HL-60/S4 treated with phorbol 12-myristate 13-acetate at 8.2 ng/mL for 4 days and 3 days (cell line): Measurements from ENCODE around the gene CSH2.
"Not testable (repeated sequence)": the region's sequence is repeated elsewhere in the genome, so short reads cannot be mapped to it uniquely, and the experiment has no call there.

Experiments
- in situ Hi-C: fragments of 300-500 bp; cut with MboI; formaldehyde crosslinking; loops from 2 replicates; pipeline ENCODE4 v1.15.0; 2022; ENCODE audit warnings: low sequenced_read_pairs

CSH2 gene

DNA sequence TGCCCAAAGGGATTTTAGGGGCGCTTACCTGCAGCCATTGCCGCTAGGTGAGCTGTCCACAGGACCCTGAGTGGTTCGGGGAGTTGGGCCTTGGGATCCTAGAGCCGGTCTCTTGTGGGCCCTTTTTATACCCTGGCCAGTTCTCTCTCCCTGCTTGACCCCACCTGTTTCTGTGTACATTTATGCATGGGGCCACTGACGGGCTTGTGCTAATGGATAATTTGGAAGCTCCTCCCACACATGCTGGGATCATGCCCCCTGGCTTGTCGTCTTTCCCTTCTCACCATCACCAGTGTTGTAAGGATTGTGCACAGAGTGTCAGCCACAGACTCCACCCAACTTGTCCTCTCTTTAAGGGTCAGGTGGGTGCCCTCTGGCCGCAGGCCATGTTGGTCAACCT is at the start of gene CSH2:
Gene CSH2 (minus strand): TSS at position 101 of the 400 bp plus-strand sequence. CDS start 63 bp downstream, at position 38.
- in situ Hi-C loops: not testable (repeated sequence)

DNA sequence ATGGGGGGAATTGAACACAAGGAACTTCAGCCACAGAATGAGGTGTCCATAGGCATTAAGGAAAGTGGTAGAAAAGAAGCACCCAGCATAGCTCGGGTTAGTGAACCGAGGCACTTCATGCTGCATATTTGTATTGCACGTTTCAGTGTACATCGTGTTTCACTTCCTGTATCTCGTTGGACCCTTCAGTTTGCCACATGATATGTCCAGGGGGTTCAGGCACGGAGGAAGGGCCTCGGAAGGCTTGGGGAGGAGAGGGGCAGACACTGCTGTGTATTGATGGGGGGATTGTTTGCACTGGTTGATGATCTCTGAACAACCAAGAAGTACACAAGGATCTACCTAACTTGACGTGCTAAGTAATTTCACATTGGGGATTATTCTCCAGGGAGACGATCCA is 48.9 kb upstream of the CSH2 start:
- in situ Hi-C loops: loop anchor here (10.0 to 25.0 kb wide), 2 partner anchors 212 to 365 kb away; partner anchors contain the start of gene ERN1

DNA sequence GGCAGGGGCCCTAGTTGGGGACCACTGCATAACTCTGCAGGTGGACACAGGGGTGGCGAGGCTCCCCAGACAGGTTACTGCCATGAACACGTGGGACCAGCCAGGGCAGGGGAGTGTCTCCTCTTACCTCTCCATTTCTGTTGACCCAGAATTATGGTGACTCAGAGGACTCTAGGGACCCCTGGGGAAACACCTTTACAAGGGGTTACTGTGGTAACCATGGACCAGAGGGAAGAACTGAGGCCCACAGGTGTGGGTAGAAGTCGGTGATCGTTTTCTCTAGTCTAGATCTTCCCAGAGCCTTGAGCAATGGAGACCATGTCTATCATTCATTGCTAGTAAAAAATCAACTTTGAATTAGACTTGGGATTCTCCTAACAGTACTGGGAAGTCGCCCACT is 47.3 kb upstream of the CSH2 start:
- in situ Hi-C loops: loop anchor here (10.0 to 25.0 kb wide), 2 partner anchors 214 to 367 kb away; partner anchors contain the start of gene ERN1

DNA sequence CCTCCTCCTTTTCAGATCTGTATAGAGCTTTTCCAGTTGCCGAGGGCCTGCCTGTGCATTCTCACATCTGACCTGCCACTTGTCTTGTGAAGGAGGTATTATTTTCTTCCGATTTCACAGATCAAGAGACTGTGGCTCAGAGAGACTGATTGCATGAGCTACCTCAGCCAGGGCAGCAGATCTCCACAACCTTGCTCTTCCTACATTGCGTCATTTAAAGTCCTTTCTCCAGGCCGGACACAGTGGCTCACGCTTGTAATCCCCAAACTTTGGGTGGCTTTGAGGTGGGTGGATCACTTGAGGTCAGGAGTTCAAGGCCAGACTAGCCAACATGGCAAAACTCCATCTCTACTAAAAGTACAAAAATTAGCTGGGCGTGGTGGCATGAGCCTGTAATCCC is 46.6 kb upstream of the CSH2 start:
- in situ Hi-C loops: loop anchor here (10.0 to 25.0 kb wide), 2 partner anchors 215 to 367 kb away; partner anchors contain the start of gene ERN1

DNA sequence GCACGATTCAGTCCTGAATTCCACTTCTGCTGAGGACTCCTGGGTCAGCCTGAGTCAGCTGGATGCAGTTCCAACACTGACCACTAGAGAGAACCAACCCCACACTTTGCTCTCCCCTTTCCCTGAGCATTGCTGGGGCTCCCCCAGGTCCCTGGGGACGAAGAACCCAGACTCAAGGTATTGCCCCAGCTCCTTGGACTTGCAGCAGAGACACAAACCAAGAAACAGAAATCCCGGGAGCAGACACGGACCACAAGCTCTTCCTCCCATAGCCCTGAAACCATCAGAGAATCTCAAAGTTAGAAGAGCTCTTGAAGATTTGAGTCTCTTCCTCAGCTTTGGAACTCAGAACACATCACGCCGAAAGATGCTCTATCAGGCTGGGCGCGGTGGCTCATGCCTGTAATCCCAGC is 45.8 kb upstream of the CSH2 start:
- in situ Hi-C loops: loop anchor here (25.0 kb wide), 1 partner anchor 368 kb away; no protein-coding TSS in a partner anchor

DNA sequence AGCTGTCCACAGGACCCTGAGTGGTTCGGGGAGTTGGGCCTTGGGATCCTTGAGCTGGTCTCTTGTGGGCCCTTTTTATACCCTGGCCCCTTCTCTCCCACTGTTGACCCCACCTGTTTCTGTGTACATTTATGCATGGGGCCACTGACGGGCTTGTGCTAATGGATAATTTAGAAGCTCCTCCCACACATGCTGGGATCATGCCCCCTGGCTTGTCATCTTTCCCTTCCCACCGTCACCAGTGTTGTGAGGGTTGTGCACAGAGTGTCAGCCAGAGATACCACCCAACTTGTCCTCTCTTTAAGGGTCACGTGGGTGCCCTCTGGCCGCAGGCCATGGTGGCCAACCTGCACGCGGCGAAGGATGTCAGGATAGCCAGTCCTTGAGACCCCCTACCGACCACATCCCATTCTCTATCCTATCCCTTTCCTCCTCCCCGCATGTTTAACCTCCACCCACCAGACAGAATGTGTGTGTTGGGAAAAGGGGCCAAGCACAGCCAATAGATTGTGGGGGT is 45.4 kb upstream of the CSH2 start, which contains the start of gene GH1:
Gene GH1 (minus strand): TSS at position 51 of the 517 bp plus-strand sequence. CDS start 63 bp downstream, outside the sequence.
- in situ Hi-C loops: loop anchor here (25.0 kb wide), 1 partner anchor 368 kb away; no protein-coding TSS in a partner anchor

DNA sequence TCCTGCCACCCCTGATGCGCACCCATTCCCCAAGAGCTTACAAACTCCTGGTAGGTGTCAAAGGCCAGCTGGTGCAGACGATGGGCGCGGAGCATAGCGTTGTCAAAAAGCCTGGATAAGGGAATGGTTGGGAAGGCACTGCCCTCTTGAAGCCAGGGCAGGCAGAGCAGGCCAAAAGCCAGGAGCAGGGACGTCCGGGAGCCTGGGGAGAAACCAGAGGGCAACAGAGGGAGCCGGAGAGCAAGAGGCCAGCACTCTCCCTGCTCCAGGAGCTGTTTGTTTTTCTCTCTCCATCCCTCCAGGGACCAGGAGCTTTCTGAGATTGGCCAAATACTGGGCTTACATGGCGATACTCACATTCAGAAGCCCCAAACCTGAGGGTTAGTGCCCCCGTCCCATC is 44.8 kb upstream of the CSH2 start:
- in situ Hi-C loops: loop anchor here (25.0 kb wide), 1 partner anchor 369 kb away; no protein-coding TSS in a partner anchor

DNA sequence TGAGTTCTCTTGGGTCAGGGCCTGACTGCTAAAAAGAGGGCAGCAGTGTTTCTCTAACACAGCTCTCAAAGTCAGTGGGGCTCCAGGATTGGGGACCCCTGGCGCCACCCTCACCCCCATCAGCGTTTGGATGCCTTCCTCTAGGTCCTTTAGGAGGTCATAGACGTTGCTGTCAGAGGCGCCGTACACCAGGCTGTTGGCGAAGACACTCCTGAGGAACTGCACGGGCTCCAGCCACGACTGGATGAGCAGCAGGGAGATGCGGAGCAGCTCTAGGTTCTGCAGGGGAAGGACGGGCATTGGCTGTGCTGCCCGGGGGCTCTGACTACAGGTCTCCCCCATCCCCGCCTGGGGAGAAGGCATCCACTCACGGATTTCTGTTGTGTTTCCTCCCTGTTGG is 44.2 kb upstream of the CSH2 start:
- in situ Hi-C loops: loop anchor here (25.0 kb wide), 1 partner anchor 370 kb away; no protein-coding TSS in a partner anchor

DNA sequence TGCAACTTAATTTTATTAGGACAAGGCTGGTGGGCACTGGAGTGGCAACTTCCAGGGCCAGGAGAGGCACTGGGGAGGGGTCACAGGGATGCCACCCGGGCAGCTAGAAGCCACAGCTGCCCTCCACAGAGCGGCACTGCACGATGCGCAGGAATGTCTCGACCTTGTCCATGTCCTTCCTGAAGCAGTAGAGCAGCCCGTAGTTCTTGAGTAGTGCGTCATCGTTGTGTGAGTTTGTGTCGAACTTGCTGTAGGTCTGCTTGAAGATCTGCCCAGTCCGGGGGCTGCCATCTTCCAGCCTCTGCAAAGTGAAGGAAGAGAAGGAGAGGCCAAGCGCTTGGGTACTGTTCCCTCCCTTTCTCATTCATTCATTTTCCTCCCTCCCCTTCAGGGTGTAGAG is 43.7 kb upstream of the CSH2 start:
- in situ Hi-C loops: loop anchor here (25.0 kb wide), 1 partner anchor 370 kb away; no protein-coding TSS in a partner anchor

DNA sequence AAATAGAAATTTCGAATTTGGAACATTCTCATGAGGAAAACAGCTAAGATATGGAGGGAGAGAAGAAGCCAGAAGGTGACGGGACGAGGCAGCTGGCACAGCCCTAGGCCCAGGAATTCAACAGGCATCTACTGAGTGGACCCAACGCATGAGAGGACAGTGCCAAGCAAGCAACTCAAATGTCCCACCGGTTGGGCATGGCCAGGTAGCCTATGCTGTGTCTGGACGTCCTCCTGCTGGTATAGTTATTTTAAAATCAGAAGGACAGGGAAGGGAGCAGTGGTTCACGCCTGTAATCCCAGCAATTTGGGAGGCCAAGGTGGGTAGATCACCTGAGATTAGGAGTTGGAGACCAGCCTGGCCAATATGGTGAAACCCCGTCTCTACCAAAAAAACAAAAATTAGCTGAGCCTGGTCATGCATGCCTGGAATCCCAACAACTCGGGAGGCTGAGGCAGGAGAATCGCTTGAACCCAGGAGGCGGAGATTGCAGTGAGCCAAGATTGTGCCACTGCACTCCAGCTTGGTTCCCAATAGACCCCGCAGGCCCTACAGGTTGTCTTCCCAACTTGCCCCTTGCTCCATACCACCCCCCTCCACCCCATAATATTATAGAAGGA is 43.2 kb upstream of the CSH2 start:
- in situ Hi-C loops: loop anchor here (25.0 kb wide), 1 partner anchor 371 kb away; no protein-coding TSS in a partner anchor

DNA sequence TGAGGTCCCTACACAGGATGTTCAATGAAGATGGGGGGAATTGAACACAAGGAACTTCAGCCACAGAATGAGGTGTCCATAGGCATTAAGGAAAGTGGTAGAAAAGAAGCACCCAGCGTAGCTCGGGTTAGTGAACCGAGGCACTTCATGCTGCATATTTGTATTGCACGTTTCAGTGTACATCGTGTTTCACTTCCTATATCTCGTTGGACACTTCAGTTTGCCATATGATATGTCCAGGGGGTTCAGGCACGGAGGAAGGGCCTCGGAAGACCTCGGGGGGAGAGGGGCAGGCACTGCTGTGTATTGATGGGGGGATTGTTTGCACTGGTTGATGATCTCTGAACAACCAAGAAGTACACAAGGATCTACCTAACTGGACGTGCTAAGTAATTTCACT is 42.3 kb upstream of the CSH2 start:
- in situ Hi-C loops: loop anchor here (25.0 kb wide), 1 partner anchor 372 kb away; no protein-coding TSS in a partner anchor

DNA sequence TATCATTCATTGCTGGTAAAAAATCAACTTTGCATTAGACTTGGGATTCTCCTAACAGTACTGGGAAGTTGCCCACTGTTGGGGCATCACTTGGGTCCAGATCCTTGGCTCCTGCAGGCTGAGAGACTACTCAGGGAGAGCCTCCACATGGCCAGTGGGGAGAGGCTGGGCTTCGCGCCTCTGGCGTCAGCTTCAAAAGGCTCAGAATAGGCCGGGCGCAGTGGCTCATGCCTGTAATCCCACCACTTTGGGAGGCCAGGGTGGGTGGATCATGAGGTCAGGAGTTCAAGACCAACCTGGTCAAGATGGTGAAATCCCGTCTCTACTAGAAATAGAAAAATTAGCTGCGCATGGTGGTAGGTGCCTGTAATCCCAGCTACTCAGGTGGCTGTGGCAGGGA is 41.0 kb upstream of the CSH2 start:
- in situ Hi-C loops: loop anchor here (25.0 kb wide), 1 partner anchor 373 kb away; no protein-coding TSS in a partner anchor

DNA sequence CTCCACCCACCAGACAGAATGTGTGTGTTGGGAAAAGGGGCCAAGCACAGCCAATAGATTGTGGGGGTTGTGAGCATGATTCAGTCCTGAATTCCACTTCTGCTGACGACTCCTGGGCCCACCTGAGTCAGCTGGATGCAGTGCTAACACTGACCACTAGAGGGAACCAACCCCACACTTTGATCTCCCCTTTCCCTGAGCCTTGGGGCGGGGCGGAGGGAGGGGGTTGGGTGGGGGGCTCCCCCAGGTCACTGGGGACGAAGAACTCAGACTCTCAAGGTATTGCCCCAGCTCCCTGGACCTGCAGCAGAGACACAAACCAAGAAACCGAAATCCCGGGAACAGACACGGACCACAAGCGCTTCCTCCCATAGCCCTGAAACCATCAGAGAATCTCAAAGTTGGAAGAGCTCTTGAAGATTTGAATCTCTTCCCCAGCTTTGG is 38.2 kb upstream of the CSH2 start:
- in situ Hi-C loops: loop anchor here (25.0 kb wide), 1 partner anchor 376 kb away; no protein-coding TSS in a partner anchor

DNA sequence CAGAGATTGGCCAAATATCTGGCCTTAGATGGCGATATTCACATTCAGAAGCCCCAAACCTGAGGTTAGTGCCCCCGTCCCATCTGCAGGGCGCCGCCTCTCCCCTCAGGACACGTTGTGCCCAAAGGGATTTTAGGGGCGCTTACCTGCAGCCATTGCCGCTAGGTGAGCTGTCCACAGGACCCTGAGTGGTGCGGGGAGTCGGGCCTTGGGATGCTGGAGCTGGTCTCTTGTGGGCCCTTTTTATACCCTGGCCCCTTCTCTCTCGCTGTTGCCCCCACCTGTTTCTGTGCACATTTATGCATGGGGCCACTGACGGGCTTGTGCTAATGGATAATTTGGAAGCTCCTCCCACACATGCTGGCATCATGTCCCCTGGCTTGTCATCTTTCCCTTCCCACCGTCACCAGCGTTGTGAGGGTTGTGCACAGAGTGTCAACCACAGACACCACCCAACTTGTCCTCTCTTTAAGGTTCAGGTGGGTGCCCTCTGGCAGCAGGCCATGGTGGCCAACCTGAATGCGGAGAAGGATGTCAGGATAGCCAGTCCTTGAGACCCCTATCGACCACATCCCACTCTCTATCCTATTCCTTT is 37.7 kb upstream of the CSH2 start, which contains the start of gene CSHL1:
Gene CSHL1 (minus strand): TSS at position 218 of the 595 bp plus-strand sequence. CDS start 62 bp downstream, at position 156.
- in situ Hi-C loops: loop anchor here (25.0 kb wide), 1 partner anchor 376 kb away; no protein-coding TSS in a partner anchor

DNA sequence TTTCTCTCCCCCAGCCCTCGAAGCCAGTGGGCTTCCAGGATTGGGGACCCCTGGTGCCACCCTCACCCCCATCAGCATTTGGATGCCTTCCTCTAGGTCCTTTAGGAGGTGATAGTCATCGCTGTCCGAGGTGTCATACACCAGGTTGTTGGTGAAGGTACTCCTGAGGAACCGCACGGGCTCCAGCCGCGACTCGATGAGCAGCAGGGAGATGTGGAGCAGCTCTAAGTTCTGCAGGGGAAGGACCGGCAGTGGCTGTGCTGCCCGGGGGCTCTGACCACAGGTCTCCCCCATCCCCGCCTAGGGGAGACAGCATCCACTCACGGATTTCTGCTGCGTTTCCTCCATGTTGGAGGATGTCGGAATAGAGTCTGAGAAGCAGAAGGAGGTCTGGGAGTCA is 36.6 kb upstream of the CSH2 start:
- in situ Hi-C loops: loop anchor here (25.0 kb wide), 1 partner anchor 377 kb away; no protein-coding TSS in a partner anchor

DNA sequence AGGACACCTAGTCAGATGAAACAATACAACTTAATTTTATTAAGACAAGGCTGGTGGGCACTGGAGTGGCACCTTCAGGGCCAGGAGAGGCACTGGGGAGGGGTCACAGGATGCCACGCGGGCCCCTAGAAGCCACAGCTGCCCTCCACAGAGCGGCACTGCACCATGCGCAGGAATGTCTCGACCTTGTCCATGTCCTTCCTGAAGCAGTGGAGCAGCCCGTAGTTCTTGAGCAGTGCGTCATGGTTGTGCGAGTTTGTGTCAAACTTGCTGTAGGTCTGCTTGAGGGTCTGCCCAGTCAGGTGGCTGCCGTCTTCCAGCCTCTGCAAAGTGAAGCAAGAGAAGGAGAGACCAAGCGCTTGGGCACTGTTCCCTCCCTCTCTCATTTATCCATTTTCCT is 36.1 kb upstream of the CSH2 start:
- in situ Hi-C loops: loop anchor here (25.0 kb wide), 1 partner anchor 378 kb away; no protein-coding TSS in a partner anchor

DNA sequence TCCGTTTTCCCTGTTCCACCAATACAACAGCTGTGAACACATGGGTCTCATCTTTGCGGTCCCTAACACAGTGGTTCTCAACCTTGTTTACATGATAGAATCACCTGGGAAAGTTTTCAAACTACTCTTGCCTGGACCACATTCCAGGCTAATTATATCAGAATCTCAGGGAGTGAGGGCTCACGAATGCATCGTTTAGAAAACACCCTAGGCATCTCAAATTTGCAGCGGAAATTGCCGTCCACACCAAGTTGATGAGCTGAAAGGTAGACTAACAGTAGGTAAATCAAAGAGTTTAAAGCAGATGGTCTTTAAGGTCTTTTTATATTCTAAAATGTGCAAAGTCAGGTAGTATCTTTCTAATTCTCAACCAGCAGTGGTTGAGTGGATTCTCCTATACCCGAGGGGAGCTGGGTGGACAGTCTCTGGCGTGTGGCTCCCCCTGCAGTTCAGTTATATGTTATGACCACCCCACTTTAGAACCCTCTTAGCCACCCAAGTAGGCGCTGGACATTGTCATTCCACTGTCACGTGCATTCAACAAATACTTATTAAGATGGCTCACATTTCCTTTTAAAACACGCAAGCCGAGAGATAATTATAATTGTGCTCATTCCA is 33.8 kb upstream of the CSH2 start:
- in situ Hi-C loops: loop anchor here (25.0 kb wide), 1 partner anchor 380 kb away; no protein-coding TSS in a partner anchor

DNA sequence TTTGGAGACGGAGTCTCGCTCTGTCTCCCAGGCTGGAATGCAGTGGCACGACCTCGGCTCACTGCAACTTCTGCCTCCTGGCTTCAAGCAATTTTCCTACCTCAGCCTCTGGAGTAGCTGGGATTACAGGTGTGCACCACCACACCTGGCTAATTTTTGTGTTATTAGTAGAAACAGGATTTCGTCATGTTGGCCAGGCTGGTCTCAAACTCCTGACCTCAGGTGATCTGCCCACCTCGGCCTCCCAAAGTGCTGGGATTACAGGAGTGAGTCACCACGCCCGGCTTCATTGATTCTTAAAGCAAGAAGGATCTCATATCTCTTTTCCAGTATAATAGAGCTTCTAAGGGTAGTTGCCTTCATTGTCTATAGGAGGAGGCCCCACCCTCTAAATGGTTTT is 31.3 kb upstream of the CSH2 start:
- in situ Hi-C loops: loop anchor here (25.0 kb wide), 1 partner anchor 383 kb away; no protein-coding TSS in a partner anchor

DNA sequence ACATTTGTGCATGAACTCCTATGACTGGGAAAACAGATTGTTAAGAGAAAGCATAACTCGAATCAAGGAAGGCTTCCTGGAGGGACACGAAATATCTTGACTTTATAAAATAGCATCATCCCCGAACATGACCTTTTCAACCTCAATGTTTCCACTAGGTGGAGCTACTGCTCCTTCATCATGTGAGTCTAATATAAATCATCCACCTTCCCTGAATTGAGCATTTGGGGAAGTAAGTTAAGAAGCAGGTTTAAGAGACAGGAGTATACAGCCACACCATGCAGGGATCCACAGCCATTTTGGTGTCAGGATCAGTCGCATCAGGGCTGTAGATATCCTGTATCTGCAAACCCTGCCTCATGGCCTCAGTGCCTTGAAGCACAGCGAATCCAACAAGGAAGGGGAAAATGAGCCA is 30.3 kb upstream of the CSH2 start:
- in situ Hi-C loops: loop anchor here (25.0 kb wide), 1 partner anchor 384 kb away; no protein-coding TSS in a partner anchor

DNA sequence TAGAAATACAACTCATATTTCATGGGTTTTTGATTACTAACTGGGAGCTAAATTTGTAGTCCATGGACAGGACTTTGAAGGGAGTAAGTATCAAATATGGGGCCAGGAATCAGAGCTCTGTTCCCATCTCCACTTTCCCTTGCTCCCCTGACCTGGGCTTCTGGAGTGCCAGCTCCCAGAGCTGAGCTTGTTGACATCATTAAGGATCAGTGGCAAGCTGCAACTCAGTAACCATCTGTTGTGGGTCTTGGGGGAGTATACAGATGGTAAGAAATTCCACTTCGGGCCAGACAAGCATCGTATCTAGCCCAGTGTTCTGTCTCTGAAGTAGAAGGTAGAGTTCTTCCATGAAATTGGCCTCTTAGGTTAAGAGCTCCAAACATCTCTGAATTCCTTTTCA is 28.5 kb upstream of the CSH2 start:
- in situ Hi-C loops: loop anchor here (25.0 kb wide), 1 partner anchor 385 kb away; no protein-coding TSS in a partner anchor
